H1 (cell line): ENCODE data around the gene PLCL2. TPM values are rescaled to one million over a fixed set of nuclear protein-coding genes. Genes with fewer than 3 reads are reported as not detected.

Experiments used
- SIX5 ChIP-seq: IDR thresholded peaks from 2 replicates; pipeline ENCODE4 v1.6.1; 2011; ENCODE audit warnings: mild to moderate bottlenecking, low read depth, low read length
- polyA plus RNA-seq, 7 experiments: library from polyadenylated mRNA; depleted of rRNA in 3 of 7; stranded (reverse) in 5 of 7; unstranded in 2 of 7; fragments of >200 nt in 5 of 7; fragments of 200-250 nt in 2 of 7; gene quantifications; 1 replicate in 5 of 7; 2 replicates in 1 of 7; 4 replicates in 1 of 7; pipeline versions ENCODE4 v1.2.1 to v1.2.3, GENCODE V29; 2011 to 2013; ENCODE audit warnings: missing spikeins in 2 of 7, mixed read lengths in 2 of 7
- total RNA-seq: library from RNA; stranded (reverse); fragmentation: NEBNext Ultra II Directional; extraction: Animal tissue kit (Norgen Biotek cat#: 25700); gene quantifications from 2 replicates; pipeline ENCODE4 v1.2.1, GENCODE V29; 2021

Gene PLCL2
- total and polyA plus RNA-seq, 2 of the 8 experiments (the other 6 are each of a cell fraction or from before 2014, with no cell fraction given) = 3.5 to 6.8 TPM

GRCh38 chr3:17074559-17074958 is 189.8 kb downstream of the PLCL2 start (continued):
- TF ChIP-seq SIX5 = no peak
